GM19025 (cell line): ENCODE measurements around the gene OCA2.

ENCODE experiments used
- ATAC-seq: cut with Tn5 transposase; IDR thresholded peaks from one replicate; pipeline ENCODE4 v1.9.1; 2021; ENCODE audit warnings: mild to moderate bottlenecking, low read depth, moderate library complexity; ENCODE audit not compliant: unreplicated experiment

OCA2 gene

GRCh38 chr15:28005004-28005527, 94.0 kb downstream of the OCA2 start:
- ATAC-seq = no peak

DNA sequence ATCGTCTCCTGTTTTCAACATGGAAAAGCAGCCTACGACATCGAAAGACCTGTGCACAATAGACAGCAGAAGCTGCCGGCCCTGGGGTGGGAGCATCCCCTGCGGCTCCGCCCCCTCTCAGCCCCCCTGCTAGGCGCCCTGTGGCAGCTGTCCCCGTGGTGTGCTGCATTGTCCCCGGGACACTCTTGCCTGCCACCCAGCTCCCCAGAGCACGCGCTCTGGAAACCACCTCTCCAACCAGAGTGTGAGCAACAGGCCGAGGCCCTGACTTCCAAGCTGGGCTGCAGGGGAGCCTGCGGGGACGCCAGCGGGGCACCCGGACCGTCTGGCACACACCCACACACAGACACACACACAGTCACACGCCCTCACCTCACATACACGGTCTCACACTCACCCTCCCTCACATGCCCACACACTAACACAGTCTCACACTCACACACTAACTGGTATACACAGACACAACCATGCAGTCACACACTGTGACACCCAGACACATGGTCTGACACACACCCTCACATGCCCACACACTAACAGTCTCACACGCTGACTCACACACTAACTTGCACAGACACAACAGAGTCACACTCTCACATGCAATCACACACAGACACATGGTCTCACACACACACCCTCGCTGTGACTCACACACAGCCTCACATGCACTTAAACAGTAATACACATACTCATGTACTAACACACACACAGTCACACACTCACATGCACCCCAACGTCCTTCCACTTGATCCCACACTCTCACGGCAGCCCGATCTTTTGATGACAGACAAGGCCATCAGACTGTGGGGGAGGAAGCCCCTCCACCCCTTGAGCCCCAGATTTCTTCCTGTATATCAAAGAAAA, 94.7 kb downstream of the OCA2 start:
- no peak for ATAC-seq

GRCh38 chr15:28003302-28004037, 95.6 kb downstream of the OCA2 start:
- no peak for ATAC-seq

GRCh38 chr15:28002867-28003266, 96.2 kb downstream of the OCA2 start:
- no peak for ATAC-seq

DNA sequence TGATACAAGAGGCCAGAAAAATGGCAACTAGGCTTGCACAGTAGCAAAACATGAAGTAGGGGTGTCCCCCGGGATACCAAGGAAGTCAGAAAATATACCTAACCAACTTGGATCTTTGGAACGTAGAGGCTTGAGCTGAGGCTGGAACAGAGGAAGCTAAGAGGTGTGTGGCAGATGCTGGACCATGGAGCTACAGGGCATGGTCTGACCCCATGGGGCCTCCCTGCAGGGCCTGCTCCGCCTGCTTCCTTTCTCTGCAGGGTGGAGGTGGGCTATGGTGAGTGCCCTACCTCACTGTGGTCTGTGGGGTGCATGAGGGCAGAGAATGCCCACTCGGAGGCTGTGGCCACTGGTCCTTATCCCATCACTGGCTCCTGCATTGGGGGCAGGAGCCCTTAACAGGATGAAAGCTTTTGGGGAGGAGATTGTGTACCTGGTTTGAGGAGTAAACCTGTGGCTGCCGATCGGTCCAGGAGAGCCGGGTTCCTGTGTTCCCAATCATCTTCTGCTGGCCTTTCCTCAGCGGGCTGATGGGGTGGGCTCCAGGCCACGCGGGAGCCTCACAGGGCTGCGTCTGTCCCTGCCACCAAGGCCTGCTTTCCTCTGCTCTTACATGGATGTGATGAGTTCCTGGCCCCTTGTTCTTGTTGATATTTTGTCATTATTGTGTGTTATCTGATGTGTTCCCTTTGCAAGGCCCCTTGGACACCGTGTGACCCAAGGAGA, 96.8 kb downstream of the OCA2 start:
- no peak for ATAC-seq

- ATAC-seq = no peak
These were observed 97.5 kb downstream of the OCA2 start for GRCh38 chr15:28001641-28002040.

DNA sequence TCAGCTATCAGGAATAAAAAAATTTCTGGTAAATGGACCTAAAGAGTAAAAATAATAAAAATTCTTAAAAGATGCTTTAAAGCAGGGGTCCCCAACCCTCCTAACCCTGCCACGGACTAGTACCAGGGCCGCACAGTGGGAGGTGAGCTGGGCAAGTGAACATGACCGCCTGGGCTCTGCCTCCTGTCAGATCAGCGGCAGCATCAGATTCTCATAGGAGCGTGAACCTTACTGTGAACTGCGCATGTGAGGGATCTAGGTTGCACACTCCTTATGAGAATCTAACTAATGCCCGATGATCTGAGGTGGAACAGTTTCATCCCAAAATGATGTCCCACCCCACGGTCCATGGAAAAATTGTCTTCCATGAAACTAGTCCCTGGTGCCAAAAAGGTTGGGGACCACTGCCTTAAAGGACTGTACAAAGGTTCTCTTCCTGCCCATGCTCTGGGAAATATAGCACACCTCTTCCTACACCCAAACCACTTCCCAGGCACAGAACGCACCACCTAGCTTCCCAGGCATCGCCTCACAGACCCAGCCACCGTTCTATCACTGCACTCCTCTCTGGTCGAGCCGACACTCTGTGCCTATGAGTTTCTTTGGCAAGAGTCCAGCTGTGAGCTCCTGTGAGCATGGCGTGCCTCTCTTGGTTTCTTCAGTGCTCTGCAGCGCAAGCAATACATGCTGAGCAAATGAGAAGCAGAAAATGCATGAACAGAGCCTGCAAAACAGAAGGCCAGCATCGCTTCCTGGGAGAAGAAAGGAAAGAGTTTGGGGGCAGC, 104.9 kb downstream of the OCA2 start:
- ATAC-seq = no peak

DNA sequence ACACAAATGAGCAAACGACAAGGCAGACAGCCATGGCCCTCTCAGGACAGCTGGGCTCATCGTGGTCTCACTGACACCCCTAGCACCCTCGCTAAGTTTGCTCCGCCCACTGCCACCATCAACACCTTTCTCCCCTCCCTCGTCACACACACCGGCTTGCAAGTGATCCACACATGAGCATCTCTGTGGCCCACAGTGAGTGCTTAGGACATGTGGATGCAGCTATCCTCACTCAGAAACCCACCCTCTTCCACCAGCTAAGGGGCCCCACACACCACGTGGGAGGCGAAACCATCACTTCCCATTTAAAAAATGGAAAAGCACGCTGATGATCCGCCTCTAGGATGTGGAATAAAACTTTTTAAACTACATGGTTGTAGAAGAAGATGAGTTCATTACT, 105.6 kb downstream of the OCA2 start:
- ATAC-seq = no peak

DNA sequence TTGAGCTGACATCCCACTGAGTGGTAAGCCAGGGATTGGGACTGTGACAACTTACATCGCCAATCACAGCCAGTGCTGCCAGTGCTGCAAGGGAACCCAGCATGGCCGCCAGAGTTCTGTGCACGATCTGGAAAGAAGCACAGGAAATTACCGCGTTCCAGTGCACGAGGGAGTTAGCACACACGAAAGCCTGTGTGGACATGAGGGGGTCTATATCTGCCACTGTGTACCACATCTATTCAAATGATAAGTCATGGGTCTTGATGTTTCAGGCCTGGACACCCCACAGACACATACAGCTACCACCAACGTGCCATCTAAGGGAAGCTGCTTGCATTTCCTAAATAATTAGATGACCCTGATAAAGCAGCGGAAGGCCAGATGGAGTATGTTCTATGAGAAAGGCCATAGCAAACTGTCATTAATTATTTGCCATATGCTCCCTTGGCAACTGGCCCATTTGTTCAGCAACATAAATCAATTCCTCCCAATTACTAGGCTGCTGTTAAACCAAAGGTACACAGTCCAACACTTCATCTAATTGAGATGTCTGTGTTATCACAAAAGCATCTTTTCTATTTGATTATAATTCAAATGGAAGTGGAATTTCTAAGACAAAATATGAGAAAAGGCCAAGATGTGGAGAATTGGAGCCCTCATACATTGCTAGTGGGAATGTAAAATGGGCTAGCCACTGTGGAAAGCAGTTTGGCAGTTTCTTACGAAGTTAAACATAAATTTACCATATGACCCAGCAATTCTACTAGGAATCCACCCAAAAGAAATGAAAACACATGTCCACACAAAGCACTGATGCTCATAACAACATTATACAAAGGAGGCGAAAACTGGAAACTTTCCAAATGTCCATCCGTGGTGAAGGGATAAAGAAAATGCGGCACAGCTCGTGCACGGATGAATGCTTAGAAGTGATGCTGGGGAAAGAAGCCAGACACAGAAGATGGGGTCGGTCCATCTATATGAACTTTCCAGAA, 108.3 kb downstream of the OCA2 start:
- ATAC-seq = no peak

DNA sequence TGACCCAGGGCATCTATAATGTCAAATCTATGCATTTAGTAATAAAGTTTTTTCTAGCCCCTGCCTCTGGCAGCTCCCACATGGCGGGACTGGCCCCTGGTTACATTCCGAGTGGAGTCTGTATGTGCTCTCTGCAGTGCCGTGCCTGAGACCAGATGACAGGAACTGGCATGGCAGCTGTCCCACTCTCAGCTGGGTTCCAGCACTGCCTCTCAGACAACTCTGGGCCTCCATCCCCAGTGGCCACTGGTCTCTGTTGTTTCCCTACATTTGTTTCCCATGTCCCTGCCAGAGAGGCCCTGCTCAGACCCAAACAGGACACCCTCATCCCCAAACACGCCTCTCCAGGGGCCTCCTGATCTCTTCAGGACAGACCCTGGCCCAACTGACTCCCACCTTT, 109.3 kb downstream of the OCA2 start:
- no peak for ATAC-seq

DNA sequence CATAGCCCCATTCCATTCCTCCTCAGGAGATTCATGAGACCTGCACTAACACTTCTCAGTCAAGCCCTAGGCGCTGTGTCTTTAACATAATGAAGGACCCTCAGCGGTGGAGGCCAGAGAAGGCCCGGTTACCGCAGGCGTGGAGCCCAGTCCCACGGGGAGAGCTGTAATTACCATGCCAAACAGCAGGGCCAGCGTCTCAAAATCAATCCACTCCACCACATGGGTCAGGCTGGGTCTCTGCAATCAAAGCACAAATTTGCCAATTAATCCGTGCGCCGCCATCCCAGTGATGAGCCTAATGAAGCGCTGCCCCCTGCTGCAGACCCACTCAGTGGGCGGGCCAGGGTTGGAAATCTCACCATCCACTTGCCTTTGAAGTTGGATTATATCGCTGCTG, 109.7 kb downstream of the OCA2 start:
- ATAC-seq = no peak

DNA sequence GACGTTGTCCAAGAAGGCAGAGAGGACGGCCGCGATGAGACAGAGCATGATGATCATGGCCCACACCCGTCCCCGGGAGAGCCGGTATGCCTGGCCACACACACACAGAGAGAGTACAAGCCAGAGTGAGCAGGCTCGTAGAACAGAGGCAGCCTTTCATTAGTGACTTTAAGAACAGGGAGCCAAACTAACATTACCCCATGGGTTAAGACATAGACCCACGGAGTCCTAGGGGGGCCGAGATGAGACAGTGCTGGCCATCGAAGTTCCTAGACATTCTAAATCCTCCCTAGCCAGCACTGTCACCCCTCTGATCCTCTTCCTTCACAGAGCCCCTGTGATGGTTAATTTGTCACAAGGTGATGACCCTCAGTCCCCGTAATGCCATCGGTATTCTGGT, 114.0 kb downstream of the OCA2 start:
- ATAC-seq = no peak

GRCh38 chr15:27983496-27983895, 115.6 kb downstream of the OCA2 start:
- no peak for ATAC-seq

DNA sequence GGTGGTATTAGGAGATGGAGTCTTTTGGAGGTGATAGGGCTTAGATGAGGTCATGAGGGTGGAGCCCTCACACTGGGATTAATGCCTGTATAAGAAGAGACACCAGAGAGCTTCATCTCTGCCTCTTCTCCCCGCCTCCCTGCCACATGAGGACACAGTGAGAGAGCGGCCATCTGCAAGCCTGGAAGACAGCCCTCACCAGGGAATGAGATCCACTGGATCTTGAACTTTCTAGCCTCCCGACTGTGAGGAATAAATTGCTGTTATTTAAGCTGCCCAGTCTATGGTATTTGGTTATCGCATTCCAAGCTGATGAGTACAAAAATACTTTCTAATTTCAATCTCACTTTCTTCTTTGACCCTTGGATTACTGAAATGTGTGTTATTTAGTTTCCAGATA, 121.4 kb downstream of the OCA2 start:
- ATAC-seq = no peak

DNA sequence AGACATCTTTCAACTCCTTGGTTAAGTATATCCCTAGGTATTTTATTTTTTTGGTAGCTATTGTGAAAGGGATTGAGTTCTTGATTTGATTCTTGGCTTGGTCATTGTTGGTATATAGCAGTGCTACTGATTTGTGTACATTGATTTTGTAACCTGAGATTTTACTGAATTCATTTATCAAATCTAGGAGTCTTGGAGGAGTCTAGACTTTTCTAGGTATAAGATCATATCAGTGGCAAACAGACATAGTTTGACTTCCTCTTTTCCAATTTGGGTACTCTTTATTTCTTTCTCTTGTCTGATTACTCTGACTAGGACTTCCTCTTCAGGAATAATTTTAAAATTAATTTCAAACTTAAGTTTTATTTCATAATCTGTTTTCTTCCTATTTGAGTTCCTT, 125.2 kb downstream of the OCA2 start:
- ATAC-seq = no peak

- no peak for ATAC-seq
These were observed 128.3 kb downstream of the OCA2 start for GRCh38 chr15:27970661-27971392.

DNA sequence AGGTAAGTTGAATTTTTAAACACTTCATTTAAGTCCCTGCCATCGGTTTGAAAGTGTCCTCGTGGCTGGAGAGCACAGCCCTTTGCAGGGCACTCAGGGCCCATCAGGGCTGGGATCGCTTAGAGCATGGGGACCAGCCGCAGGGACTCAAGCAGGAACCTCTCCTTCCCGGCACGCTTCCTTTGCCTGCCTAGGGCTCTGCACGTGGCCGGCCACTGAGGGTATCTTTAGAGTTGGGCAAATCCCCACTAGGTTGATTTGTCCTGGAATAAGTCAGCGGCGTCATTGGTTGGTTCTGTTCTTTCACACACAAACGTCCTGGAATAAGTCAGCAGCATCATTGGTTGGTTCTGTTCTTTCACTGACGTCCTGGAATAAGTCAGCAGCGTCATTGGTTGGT, 131.6 kb downstream of the OCA2 start:
- no peak for ATAC-seq

GRCh38 chr15:27965546-27965945, 133.6 kb downstream of the OCA2 start:
- ATAC-seq = no peak
